ENCODE results near the gene KASH5. TPM values are rescaled to one million over a fixed set of nuclear protein-coding genes. Genes with fewer than 3 reads are reported as not detected.

Gene KASH5, protein sequence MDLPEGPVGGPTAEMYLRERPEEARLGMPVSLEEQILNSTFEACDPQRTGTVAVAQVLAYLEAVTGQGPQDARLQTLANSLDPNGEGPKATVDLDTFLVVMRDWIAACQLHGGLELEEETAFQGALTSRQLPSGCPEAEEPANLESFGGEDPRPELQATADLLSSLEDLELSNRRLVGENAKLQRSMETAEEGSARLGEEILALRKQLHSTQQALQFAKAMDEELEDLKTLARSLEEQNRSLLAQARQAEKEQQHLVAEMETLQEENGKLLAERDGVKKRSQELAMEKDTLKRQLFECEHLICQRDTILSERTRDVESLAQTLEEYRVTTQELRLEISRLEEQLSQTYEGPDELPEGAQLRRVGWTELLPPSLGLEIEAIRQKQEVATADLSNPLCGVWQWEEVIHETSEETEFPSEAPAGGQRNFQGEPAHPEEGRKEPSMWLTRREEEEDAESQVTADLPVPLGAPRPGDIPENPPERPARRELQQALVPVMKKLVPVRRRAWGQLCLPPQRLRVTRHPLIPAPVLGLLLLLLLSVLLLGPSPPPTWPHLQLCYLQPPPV
- not detected in 2 replicates for total RNA-seq

DNA sequence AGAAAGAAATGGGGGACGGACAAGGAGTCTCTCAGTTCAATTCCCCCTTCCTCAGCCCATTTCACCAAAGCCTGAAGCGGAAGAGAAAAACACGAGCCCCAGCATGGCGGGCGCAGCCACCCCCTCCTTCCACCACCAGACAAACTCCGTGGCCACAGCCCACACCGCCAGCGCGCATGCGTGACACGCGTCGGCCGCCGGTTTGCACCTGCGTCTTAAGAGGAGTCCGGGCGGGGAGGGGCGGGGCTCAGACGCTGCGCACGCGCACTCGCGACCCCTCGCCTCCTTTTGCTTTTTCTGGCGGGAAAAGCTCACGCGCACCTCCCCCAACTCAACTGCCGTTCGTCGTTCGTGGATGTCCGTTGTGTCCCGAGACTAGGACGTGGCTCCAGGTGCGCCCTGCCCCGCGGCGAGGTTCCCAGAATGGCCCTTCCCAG is at the start of gene KASH5:
TSS of gene KASH5 (plus strand) at position 314 of the 437 bp plus-strand sequence. CDS start 2,635 bp downstream, outside the sequence.
- peak in 1 of 2 donors; percentile 80 for DNase-seq (ENCODE audit: low read depth in 2 of 2)

DNA sequence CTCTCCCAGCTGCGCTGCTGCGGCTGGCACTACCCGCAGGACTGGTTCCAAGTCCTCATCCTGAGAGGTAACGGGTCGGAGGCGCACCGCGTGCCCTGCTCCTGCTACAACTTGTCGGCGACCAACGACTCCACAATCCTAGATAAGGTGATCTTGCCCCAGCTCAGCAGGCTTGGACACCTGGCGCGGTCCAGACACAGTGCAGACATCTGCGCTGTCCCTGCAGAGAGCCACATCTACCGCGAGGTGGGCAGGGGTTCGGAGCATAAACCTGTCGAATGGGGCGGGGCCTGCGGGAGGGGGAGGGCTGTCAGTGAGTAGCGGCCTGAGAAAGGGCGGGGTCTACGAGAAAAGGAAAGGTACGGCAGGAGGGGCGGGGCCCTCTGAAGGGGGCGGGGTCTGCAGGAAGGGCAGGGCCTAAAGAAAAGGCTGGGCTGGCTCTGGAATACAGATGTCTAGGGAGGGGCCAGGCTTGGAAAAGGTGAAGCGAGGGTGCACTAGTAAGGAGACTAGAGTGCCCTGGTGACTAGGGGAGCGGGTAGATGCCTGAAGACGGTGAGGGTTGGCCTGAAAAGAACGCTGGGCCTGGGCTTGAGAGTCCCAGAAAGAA is 49.3 kb upstream of the KASH5 start:
- DNase-seq (ENCODE audit: low read depth in 2 of 2): peak in 1 of 2 donors; percentile 68

DNA sequence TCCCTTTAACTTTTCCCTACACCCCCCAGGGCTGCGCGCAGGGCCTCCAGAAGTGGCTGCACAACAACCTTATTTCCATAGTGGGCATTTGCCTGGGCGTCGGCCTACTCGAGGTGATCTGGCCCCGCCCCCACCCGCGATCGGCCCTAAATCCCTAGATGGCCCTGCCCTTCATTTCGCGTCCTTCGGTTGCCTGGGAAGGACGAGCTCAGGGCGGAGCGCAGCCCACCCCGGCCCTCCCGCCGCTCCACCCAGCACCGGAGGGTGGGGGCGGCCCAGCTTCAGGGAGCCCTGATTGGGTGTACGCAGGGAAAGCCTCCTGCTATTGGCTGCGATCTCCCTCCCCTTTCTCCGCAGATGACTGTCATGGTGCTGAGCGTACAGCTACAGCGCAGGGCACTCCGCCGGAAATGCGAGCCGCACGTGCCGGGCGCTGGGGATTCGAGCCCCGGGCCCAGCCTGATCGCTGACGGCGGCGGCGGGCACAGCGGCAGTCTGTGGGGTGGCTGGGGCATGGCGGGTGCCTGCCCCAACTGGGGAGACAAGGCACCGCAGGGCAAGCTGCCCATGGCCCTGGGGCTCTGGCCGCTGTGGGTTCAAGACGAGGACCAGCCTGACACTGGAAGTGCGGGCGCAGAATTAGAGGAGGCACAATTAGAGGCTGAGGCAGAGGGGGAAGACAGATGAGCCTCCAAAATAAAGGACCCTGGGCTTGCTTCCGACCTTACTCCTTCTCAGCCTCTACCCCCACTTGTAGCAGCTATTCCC is 48.6 kb upstream of the KASH5 start:
- peak; percentile 85 to 89 for DNase-seq (ENCODE audit: low read depth in 2 of 2)

DNA sequence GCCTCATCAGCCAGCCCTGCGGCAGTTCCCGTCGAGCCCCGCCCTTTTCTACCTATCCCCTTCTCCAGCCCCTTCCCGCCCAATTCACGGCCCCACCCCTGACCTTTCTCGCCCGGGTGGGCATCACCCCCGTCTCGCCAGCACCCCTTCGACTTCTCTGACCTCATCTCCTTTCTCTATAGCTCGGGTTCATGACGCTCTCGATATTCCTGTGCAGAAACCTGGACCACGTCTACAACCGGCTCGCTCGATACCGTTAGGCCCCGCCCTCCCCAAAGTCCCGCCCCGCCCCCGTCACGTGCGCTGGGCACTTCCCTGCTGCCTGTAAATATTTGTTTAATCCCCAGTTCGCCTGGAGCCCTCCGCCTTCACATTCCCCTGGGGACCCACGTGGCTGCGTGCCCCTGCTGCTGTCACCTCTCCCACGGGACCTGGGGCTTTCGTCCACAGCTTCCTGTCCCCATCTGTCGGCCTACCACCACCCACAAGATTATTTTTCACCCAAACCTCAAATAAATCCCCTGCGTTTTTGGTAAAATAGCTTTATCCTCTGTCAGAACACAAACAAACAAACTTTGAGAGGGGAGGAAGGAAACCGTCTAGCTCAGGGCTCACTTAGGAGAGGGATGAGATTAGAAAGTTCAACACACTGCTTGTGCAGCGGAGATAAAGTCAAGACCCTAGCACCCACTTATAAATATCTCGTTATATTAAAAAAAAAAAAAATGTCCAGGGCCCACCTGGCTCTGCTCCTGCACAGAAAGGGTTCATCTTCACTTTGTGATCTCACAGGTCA is 47.8 kb upstream of the KASH5 start:
- peak in 1 of 2 donors; percentile 64 for DNase-seq (ENCODE audit: low read depth in 2 of 2)

DNA sequence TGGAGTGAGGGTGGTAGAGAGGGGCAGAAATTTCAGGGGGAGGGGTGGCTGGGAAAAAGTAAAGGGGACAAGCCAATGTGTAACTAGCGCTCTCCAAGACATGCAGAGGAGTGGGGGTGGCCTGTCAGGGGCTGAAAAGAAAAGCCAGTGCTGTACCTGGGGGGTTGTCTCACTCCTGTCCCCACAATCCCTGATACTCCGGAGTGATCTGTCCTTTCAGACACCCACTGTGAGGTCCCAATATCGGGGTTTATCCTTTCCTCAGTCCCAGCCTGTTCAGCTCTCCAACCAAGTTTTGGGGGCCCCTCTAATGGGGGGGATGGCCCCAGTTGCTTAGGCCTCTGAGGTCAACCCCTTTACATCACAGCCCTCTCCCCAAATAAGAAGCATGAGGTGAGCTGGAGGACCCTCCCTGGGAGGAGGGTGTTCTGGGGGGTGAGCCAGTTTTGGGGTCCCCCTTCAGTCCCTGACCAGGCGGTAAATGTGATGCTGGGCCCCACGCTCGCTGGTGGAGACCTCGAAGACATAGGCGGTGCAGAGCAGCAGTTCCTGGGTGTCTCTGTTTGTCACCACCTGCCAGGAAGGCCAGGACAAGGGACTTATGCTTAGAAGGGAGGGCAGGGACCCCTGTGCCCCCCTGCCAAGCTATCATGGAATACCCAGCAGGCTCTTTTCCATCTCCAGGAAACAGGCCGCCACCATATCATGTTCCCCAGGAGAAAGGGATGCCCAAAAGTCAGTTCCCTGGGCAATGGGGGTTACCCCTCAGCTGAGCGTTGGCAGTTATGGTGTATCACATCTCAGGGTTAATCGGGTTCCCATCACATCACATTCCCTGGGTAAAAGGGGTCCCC is 47.0 kb upstream of the KASH5 start:
- no peak for DNase-seq (ENCODE audit: low read depth in 2 of 2)

DNA sequence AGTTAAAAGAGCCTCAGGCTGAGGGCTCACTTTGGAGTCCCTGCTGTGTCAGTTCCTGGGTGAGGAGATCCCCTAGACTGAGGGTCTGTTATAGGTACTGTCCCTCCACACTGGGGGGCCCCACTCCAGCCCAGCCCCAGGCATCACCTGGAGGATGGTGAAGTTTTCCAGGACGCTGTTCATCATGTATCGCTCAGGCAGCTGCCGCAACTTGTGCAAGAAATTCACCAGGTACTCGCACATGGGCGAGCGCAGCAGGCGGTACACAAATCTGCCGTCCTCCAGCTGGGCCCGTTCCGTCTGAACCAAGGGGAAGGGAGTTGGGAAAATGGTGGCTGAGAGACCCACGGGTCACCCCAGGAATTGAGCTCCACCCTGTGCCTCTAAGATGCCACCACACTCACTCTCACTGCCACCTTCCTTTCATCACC is 45.7 kb upstream of the KASH5 start:
- DNase-seq (ENCODE audit: low read depth in 2 of 2): no peak

DNA sequence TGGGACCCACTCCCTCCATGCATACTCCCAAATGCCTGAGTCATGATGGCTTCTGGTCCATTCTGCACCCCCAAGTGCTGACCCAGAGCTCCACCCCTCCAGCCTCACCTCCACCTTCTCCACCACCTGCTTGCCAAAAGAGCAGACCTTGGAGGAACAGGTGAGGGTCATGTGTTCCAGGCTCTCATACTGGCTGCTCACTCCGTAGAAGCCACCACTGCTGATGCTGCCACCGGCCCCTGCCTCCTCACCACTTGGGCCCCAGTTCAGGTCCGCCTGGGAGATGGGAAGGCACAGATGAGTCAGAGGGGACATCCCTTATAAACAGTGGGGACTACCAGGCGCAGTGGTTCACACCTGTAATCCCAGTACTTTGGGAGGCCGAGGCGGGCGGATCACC is 44.9 kb upstream of the KASH5 start:
- DNase-seq (ENCODE audit: low read depth in 2 of 2): no peak

DNA sequence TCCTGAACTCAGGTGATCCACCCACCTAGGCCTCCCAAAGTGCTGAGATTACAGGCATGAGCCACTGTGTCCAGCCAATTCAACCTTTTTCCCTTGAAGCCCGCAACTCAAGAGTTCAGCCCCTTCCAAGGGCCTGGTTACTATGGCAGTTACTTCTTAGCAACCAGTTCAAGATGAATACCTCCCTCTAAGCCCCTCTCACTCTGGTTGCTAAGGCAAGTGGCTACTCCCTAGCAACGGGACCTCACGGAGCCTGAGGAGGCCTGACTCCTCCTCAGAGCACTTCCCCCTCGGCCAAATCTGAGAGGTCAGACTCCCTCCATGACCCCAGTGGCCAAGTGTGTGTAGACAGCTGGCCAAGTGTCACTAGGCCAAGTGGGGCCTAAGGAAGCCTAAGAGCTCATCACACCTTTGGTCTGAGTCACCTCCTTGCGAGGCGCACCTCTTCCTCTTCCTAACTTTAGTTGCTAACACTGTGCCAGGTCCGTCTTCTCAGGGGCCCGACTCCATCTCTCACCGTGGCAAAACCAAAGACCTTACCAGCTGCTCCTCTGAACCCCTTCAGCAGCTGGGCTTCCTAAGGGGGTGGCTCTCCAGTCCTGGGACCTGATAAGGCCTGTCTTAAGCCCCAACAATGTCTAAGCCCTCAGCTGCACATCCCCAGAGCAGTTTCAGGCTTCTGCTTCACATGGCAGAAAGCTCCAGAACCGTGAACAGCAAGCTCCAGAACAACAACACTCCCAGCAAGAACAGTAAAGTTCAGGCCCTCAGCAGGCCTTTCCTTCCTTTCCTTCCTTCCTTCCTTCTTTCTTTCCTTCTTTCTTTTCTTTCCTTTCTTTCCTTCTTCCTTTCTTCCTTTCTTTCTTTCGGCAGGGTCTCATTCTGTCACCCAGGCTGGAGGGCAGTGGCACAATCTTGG is 43.3 kb upstream of the KASH5 start:
- DNase-seq (ENCODE audit: low read depth in 2 of 2): no peak

DNA sequence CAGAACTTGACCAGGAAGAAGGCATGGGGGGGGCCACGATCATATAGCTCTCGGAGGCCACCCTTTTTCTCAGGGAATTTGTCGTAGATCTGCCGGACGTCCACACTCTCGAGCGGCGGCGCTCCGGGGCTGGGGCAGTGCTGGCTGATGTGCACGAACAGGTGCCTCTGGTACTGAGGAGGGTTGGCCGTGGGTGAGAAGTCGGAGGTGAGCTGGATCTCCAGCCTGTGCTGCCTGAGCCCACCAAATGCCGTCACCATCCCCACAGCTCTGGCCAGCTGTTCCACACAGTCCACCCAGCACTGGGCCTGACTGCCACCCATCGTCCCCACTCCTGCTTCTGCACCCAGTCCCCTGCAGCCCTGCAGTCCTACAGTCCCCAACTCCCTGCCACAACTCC is 40.9 kb upstream of the KASH5 start:
- no peak for DNase-seq (ENCODE audit: low read depth in 2 of 2)

DNA sequence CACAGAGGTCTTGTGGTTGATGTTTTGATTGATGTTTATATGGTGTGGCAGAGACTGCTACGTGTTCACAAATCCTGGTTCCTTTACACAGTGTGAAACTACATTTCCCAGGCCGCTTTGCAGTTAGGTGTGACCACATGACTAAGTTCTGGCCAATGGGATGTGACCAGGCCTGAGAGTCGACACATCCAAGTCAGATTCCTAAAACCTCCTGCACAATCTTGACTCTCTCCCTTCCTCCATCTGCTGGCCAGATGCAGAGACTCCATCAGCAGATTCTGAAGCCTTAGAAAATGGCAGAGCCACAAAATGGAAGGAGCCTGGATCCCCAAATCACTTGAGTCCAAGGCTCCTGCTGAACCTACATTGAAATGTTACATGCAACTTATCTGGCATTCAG is 40.2 kb upstream of the KASH5 start:
- DNase-seq (ENCODE audit: low read depth in 2 of 2): peak in 1 of 2 donors; percentile 32

DNA sequence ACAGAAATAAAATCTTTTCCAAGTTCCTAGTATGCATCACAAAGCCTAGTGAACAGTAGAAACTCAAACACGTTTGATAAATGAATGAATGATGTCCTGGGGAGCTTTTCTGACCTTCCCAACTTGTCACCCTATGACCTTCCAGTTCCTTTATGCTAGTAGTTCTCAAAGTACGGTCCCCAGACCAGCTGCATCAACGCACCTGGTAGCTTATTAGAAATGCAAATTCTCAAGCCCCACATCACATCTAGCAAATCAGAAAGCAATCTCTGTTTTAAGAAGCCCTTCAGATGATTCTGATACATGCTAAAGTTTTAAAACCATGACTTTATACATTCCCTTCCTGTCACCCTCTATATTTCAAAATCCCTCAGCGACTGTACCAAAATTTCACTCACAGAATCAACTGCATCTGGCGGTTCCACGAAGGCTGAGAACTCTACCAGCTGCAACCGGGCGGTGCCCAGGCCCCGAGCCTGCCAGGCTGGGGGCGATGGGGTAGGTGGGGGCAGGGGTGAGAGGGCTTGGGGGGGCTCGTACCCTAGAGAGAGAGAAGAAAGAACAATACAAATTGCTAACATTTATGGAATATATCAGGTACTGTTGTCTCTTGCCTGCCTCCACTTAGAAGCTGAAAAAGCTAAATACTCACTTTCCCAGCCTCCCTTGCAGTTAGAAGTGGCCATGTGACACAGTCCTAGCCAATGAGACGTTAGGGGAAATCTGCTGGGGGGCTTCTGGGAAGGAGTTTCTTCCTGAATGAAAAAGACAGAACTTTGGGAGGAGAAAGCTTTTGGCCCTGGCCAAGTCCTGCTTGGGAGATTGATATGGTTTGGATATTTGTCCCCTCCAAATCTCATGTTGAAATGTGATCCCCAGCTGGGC is 39.5 kb upstream of the KASH5 start:
- no peak for DNase-seq (ENCODE audit: low read depth in 2 of 2)

DNA sequence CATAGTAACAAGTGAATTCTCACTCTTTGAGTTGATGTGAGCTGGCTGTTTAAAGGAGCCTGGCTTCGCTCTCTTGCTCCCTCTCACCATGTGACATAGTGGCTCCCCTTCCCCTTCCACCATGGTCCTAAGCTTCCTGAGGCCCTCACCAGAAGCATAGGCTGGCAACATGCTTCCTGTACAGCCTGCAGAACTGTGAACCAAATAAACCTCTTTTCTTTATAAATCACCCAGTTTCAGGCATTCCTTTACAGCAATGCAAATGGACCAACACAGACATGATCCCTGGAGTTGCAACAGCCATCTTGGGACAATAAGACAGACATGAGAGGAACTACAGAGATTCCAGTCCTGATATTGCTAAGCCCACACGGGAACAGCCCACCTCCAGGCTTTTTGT is 38.5 kb upstream of the KASH5 start:
- DNase-seq (ENCODE audit: low read depth in 2 of 2): no peak

DNA sequence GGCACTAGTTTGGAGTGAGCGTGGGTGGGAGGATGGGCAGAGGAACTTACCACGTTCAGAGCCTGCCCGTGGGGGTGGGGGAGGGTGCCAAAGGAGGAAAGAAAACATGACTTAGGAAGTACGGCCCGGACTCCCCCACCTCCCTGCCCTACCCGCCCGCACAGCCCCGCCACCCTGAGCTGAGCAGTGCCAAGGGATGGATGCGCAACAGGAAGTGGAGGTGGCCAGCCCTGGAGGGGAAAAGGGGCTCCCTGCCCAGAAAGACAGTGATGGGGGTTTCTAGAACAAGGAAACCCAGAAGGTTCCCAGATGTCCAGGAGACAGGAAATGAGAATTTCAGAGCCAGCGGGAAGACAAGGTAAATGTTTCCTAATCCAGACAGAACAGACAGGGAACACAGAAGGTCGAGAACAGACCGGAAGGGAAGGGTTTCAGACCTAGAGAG is 32.1 kb upstream of the KASH5 start:
- DNase-seq (ENCODE audit: low read depth in 2 of 2): peak in 1 of 2 donors; percentile 38

DNA sequence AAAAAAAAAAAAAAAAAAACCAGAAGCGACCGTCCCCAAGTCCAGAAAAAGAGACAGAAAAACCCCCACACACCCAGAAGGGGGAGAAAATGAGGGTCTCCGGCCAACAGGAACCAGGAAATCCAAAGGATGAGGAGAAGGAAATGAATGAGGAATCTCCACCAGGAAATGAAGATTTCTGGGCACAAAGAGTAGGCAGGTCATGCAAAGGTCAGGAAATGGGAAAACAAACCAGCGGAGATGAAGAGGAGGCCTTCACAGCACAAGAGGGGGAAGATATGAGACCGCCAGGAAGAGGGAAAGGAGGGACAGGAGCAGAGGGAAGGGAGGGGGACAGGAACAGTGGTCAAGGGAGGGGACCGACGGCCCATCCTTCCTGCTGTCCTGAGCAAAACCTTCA is 31.7 kb upstream of the KASH5 start:
- DNase-seq (ENCODE audit: low read depth in 2 of 2): peak in 1 of 2 donors; percentile 19

DNA sequence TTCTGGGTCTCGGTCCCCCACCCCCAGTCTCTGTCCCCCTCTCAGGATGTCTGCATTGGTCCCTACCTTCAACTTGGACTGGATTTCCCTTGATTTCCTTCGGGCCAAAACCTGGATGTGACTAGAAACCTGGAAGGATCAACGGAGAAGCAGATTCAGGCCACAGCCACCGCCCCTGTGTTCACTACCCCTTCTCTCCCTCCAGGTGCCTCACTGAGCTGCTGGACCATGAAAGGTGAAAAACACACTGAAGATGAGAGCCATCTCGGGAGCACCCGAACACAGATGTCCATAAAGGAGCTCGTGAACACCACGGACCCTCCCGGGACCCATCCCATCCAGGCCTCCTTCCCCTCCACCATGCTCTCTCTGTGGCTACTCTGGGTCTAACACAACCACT is 30.9 kb upstream of the KASH5 start:
- no peak for DNase-seq (ENCODE audit: low read depth in 2 of 2)

DNA sequence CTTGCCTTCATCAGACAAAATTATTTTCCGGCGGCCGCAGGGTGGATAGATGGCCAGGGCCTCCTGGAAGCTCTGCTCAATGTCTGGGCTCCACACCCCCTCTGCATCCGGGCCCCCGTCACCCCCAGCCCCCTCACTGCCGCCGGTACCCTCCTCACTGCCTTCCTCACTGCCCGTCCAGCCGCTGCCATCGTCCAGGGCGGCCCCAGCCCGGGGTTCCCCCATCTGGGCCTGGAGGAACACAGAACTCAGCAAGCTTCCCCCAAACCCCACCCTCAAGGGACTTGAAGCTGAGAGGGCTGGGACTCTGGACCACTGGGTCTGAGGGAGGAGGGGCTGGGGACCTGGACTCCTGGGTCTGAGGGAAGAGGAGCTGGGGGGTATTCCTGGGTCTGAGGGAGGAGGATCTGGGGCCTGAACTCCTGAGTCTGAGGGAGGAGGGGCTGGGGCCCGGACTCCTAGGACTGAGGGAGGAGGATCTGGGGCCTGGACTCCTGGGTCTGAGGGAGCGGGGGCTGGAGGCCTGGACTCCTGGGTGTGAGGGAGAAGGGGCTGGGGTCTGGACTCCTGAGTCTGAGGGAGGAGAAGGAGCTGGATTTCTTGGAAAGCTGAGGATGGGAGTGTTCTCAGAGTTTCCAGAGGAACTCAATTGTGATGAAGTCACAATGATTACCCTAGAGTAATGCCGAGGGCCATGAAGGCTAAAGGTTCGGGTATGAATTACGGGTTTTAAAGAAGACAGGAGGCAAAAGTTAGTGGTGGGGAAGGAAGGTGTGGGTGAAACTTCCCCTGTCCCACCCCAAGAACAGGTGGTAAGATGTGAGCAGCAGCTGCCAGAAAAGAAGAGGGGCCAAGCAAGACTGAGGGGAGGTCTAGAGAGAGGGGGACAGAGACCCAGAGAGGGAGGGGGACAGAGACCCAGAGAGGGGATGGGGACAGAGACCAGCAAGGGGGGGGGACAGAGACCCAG is 27.9 kb upstream of the KASH5 start:
- DNase-seq (ENCODE audit: low read depth in 2 of 2): no peak

All from dermis microvascular lymphatic vessel endothelial cell (primary cell).